Kidney (tissue), 14 donors: Measurements from ENCODE around the gene PLSCR5. TPM values are rescaled to one million over a fixed set of nuclear protein-coding genes. Genes with fewer than 3 reads are reported as not detected.

Source experiments
- DNase-seq, 5 donors: peaks; one replicate each; pipeline ENCODE4 v3.0.0-alpha.2; 2013 to 2020
- FAIRE-seq: peaks from 2 replicates; lab custom pipeline; 2012; peaks lifted over from hg19 to GRCh38; lab: Jason Lieb, UNC
- H3K27ac ChIP-seq, 2 donors: one replicate each; pipeline ENCODE4 v1.7.0; 2013; ENCODE audit warnings: low read depth in 2 of 2, low read length in 2 of 2, inconsistent platforms in 1 of 2
- H3K27me3 ChIP-seq: one replicate; pipeline ENCODE4 v1.7.1; 2013; ENCODE audit warnings: low read length, inconsistent platforms; ENCODE audit not compliant: control insufficient read depth, insufficient read depth
- H3K36me3 ChIP-seq, 3 donors: one replicate each; pipeline versions ENCODE4 v1.7.0 to v1.7.1; 2013; ENCODE audit warnings: low read length in 3 of 3, control low read depth in 1 of 3, inconsistent platforms in 1 of 3; ENCODE audit not compliant: insufficient read depth in 3 of 3, control insufficient read depth in 2 of 3
- H3K4me1 ChIP-seq, 3 donors: one replicate each; pipeline versions ENCODE4 v1.7.0 to v1.7.1; 2013; ENCODE audit warnings: low read length in 3 of 3, inconsistent platforms in 1 of 3, low read depth in 1 of 3; ENCODE audit not compliant: control insufficient read depth in 2 of 3, insufficient read depth in 2 of 3
- H3K4me3 ChIP-seq, 3 donors: one replicate each; pipeline versions ENCODE4 v1.7.0 to v1.8.1; 2013; ENCODE audit warnings: low read length in 3 of 3, control low read depth in 1 of 3, inconsistent platforms in 1 of 3
- H3K9ac ChIP-seq, 3 donors: one replicate each; pipeline versions ENCODE4 v1.7.0 to v1.7.1; 2013; ENCODE audit warnings: low read length in 3 of 3, control low read depth in 1 of 3, inconsistent platforms in 1 of 3
- H3K9me3 ChIP-seq, 3 donors: one replicate each; pipeline versions ENCODE4 v1.7.0 to v1.7.1; 2013; ENCODE audit warnings: low read length in 3 of 3, control low read depth in 1 of 3, inconsistent platforms in 1 of 3; ENCODE audit not compliant: control insufficient read depth in 2 of 3, insufficient read depth in 1 of 3
- intact Hi-C: fragments of 100-400 bp; cut with DNase I; formaldehyde crosslinking; loops from one replicate; pipeline ENCODE4 v1.11.1; 2022
- polyA plus RNA-seq: library from polyadenylated mRNA; stranded (reverse); fragments of 350-450 nt; fragmentation: Illumina TruSeq; extraction: RNeasy Lipid Tissue Mini Kit (QIAGEN cat#74804); gene quantifications from one replicate; pipeline ENCODE4 v1.2.3, GENCODE V29; 2014; ENCODE audit warnings: low read depth, low replicate concordance; ENCODE audit not compliant: insufficient read depth
- total RNA-seq: library from RNA; stranded (reverse); fragmentation: NEBNext Ultra II Directional; extraction: Animal tissue kit (Norgen Biotek cat#: 25700); gene quantifications from one replicate; pipeline ENCODE4 v1.2.1, GENCODE V29; 2021
- TF ChIP-seq, protein P1 (sequence below): IDR thresholded peaks from 3 replicates; pipeline ENCODE4 v1.5.1; 2012; ENCODE audit warnings: mild to moderate bottlenecking, moderate library complexity, borderline replicate concordance; ENCODE audit not compliant: insufficient read depth; ENCODE audit errors: extremely low read depth
- donor health status: control.
- donor health status: control.
- donor health status: control.
- donor health status: control.
- donor health status: control.
- donor health status: DM: yes; HTN: yes; CAD: no.
- donor health status: Normal renal cell carcinoma (clear cell type).

Gene PLSCR5
- total and polyA plus RNA-seq, 2 donors from 2014 or later, result not detected

DNA sequence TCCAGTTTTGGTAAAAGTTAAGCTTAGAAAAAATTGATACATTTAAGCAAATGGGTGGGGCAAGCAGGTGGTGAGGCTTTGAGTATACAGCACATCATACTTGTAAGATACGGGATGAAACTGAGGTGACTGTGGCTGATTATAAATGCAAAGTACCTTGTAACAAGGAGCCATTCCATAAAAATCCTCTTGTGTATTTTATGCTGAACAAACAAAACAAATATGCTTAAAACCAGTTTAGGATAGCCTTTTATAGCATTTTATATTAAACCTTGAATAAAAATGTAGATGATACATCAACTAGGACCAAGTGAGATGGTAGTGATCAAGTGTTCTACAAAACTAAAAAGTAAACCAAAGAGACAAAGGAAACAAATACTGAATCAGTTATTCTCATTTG, 64.2 kb downstream of the PLSCR5 start:
- Histone ChIP-seq H3K9ac (no peak overlapping the region), H3K9me3 (no peaks in the 10 kb centered on the region), H3K27me3 (no peaks in the 10 kb centered on the region), H3K4me3 (peak overlapping the region in 1 of 3 donors; percentile 33), H3K36me3 (no peaks in the 10 kb centered on the region), H3K27ac (no peak overlapping the region), H3K4me1 (peaks cover 0 to 16% (median 8%) of the 10 kb centered on the region in 3 donors)
- no peak for DNase-seq
- FAIRE-seq, result no peak
- TF ChIP-seq, protein P1, sequence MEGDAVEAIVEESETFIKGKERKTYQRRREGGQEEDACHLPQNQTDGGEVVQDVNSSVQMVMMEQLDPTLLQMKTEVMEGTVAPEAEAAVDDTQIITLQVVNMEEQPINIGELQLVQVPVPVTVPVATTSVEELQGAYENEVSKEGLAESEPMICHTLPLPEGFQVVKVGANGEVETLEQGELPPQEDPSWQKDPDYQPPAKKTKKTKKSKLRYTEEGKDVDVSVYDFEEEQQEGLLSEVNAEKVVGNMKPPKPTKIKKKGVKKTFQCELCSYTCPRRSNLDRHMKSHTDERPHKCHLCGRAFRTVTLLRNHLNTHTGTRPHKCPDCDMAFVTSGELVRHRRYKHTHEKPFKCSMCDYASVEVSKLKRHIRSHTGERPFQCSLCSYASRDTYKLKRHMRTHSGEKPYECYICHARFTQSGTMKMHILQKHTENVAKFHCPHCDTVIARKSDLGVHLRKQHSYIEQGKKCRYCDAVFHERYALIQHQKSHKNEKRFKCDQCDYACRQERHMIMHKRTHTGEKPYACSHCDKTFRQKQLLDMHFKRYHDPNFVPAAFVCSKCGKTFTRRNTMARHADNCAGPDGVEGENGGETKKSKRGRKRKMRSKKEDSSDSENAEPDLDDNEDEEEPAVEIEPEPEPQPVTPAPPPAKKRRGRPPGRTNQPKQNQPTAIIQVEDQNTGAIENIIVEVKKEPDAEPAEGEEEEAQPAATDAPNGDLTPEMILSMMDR, result no peak
- intact Hi-C loops, result no loop called here

DNA sequence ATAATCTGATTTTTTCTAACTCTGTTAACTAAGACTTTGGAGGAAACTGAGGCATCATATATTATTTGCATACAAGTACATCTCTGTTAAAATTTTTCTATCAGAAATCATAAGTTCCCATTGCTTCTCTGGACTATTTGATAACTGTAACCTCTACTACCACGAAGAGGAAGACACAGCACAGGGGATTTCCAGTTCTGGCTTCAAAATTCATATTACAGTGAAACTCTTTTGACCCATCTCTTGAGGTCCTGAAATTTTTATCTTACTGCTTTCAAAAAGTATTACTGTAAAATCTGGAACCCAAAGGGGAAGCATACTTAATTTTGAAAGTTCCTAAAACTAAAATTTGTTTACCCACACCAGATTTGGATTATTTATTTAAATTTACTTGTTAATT, 64.9 kb downstream of the PLSCR5 start:
- Histone ChIP-seq H3K27me3 (no peaks in the 10 kb centered on the region), H3K9ac (no peak overlapping the region), H3K9me3 (no peaks in the 10 kb centered on the region), H3K4me3 (peak overlapping the region in 1 of 3 donors; percentile 20), H3K27ac (no peak overlapping the region), H3K4me1 (peaks cover 0 to 16% (median 8%) of the 10 kb centered on the region in 3 donors), H3K36me3 (no peaks in the 10 kb centered on the region)
- no peak for DNase-seq
- intact Hi-C loops, result no loop called here
- TF ChIP-seq, protein P1, result no peak
- FAIRE-seq, result no peak

DNA sequence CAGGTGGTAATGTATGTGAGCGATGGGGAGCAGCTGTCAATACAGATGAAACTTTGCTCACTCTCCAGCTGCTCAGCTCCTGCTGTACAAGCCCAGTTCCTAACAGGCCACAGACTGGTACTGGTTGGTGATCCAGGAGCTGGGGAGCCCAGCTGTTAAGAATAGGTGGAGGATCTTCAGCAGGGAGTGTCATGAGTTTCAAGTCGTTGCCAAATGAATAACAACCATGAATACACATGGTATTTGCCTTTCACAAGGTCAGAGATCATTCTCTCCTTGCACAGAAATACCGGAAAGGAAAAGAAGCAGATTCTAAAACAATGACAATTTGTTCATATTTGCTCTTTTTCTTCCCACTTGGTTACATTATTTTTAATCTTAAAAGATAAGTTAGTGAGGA, 65.8 kb downstream of the PLSCR5 start:
- Histone ChIP-seq H3K9ac (no peak overlapping the region), H3K4me1 (peaks cover 0 to 16% (median 8%) of the 10 kb centered on the region in 3 donors), H3K4me3 (no peak overlapping the region), H3K27me3 (no peaks in the 10 kb centered on the region), H3K27ac (no peak overlapping the region), H3K36me3 (no peaks in the 10 kb centered on the region), H3K9me3 (no peaks in the 10 kb centered on the region)
- DNase-seq (no peak), FAIRE-seq (no peak)
- TF ChIP-seq, protein P1, result no peak
- intact Hi-C loops, result no loop called here

DNA sequence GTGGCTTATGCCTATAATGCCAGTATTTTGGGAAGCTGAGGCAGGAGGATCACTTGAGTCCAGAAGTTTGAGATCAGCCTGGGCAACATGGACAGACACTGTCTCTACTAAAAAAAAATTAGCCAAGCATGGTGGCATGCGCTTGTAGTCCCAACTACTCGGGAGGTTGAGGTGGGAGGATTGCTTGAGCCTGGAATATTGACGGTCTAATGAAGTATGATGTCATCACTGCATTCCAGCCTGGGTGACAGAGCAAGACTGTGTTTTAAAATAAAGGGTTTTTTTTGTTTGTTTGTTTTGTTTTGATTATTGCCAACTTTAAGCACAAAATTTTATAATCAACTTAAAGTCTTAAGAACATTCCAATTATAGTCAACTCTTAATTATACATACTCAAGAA, 67.5 kb downstream of the PLSCR5 start:
- no peak for FAIRE-seq
- H3K4me3 ChIP-seq, result no peak overlapping the region
- H3K27ac ChIP-seq, result no peak overlapping the region
- DNase-seq, result no peak
- peaks cover 0 to under 1% (median 0%) of the 10 kb centered on the region in 3 donors for H3K36me3 ChIP-seq
- H3K9me3 ChIP-seq, result no peaks in the 10 kb centered on the region
- intact Hi-C loops, result no loop called here
- H3K27me3 ChIP-seq, result no peaks in the 10 kb centered on the region
- peaks cover 0 to 16% (median 8%) of the 10 kb centered on the region in 3 donors for H3K4me1 ChIP-seq
- H3K9ac ChIP-seq, result no peak overlapping the region
- TF ChIP-seq, protein P1, result no peak
